ENCODE data around the gene OR6C75. TPM values are rescaled to one million over a fixed set of nuclear protein-coding genes. Genes with fewer than 3 reads are reported as not detected.
"Not testable (repeated sequence)": the region's sequence is repeated elsewhere in the genome, so short reads cannot be mapped to it uniquely, and the experiment has no call there.

Gene OR6C75
- total RNA-seq: not detected

- DNase-seq (ENCODE audit: extremely low spot score): no peak
- 90% methylated on average over 4 of the region's 4 CpGs for WGBS
- TF ChIP-seq CTCF (IDR thresholded peaks at IDR 0.05) (no peak), EP300 (IDR thresholded peaks at IDR 0.05) (no peak), POLR2A (IDR thresholded peaks at IDR 0.05; ENCODE audit: low read depth) (no peak), POLR2AphosphoS5 (IDR thresholded peaks at IDR 0.05) (no peak)
- Histone ChIP-seq H3K4me3 (no peak within 1 kb of the TSS), H3K36me3 (no peaks in the 10 kb centered on the region), H3K27ac (replicated peaks in 1 of 4) (no peak within 1 kb of the TSS), H3K4me1 (no peaks in the 10 kb centered on the region), H3K9me3 (no peaks in the 10 kb centered on the region), H3K27me3 (no peaks in the 10 kb centered on the region)
- intact Hi-C loops (cut with DNase I): no loop called here
Measured at GRCh38 chr12:55362675-55363074, at the start of gene OR6C75. Gene OR6C75, plus strand, starts transcription at chr12:55362975. Its CDS starts 2,136 bp downstream, at chr12:55365111.

GRCh38 chr12:55314043-55314442, 48.7 kb upstream of the OR6C75 start, which contains the start of gene OR6C1:
Gene OR6C1, plus strand, starts transcription at chr12:55314343. Its CDS starts 6,257 bp downstream, at chr12:55320600.
- no peak for TF ChIP-seq EP300 (IDR thresholded peaks at IDR 0.05)
- WGBS: 84% methylated on average over 2 of the region's 2 CpGs
- Histone ChIP-seq H3K27me3 (no peaks in the 10 kb centered on the region), H3K4me3 (no peak within 1 kb of the TSS), H3K27ac (replicated peaks in 1 of 4) (no peak within 1 kb of the TSS), H3K9me3 (no peaks in the 10 kb centered on the region), H3K36me3 (no peaks in the 10 kb centered on the region), H3K4me1 (no peaks in the 10 kb centered on the region)
- intact Hi-C loops (cut with DNase I): no loop called here
- no peak for DNase-seq (ENCODE audit: extremely low spot score)

DNA sequence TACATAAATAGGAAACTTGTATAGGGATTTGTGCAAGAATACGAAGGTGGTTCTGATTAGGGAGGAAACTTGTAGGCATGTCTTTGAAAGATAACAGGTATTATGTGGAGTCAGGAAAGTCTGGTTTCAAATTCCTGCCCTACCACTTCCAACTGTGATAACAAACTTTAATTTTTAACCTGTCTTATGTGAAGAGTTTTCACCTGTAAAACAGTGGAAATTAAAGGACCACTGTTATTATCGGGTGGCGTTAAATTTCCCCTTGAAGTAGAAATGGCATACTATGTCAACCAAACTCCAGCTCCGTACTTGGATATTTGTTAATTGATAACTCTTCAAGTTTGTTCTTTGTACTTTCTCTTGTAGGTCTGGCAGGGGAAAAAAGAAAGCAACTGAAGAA, 42.6 kb upstream of the OR6C75 start:
- intact Hi-C loops (cut with DNase I): no loop called here

GRCh38 chr12:55325801-55326200, 37.0 kb upstream of the OR6C75 start:
- H3K27ac ChIP-seq (replicated peaks in 1 of 4); H3K9me3 ChIP-seq; intact Hi-C loops (cut with DNase I); H3K4me1 ChIP-seq; H3K36me3 ChIP-seq; H3K27me3 ChIP-seq; H3K4me3 ChIP-seq; DNase-seq (ENCODE audit: extremely low spot score): not testable (repeated sequence)
- WGBS: 89% methylated on average over 6 of the region's 6 CpGs

More for the DNA sequence above, 42.6 kb upstream of the OR6C75 start:
- Histone ChIP-seq H3K9me3 (no peaks in the 10 kb centered on the region), H3K27me3 (no peaks in the 10 kb centered on the region), H3K4me3 (no peak overlapping the region), H3K36me3 (no peaks in the 10 kb centered on the region), H3K27ac (replicated peaks in 1 of 4) (no peak overlapping the region), H3K4me1 (no peaks in the 10 kb centered on the region)
- TF ChIP-seq POLR2AphosphoS5 (IDR thresholded peaks at IDR 0.05) (no peak), POLR2A (IDR thresholded peaks at IDR 0.05; ENCODE audit: low read depth) (no peak), CTCF (IDR thresholded peaks at IDR 0.05) (no peak), EP300 (IDR thresholded peaks at IDR 0.05) (no peak)
- DNase-seq (ENCODE audit: extremely low spot score): no peak
- WGBS: 69% methylated on average over 4 of the region's 4 CpGs

- WGBS: 89% methylated on average over 1 of the region's 1 CpG
- TF ChIP-seq POLR2AphosphoS5 (IDR thresholded peaks at IDR 0.05) (no peak), CTCF (IDR thresholded peaks at IDR 0.05) (no peak), POLR2A (IDR thresholded peaks at IDR 0.05; ENCODE audit: low read depth) (no peak), EP300 (IDR thresholded peaks at IDR 0.05) (no peak)
- Histone ChIP-seq H3K36me3 (no peaks in the 10 kb centered on the region), H3K9me3 (no peaks in the 10 kb centered on the region), H3K27ac (replicated peaks in 1 of 4) (no peak within 1 kb of the TSS), H3K27me3 (no peaks in the 10 kb centered on the region), H3K4me3 (no peak within 1 kb of the TSS), H3K4me1 (no peaks in the 10 kb centered on the region)
- no peak for DNase-seq (ENCODE audit: extremely low spot score)
- intact Hi-C loops (cut with DNase I): no loop called here
Measured at GRCh38 chr12:55330446-55330845, 32.3 kb upstream of the OR6C75 start, which contains the start of gene OR6C3. Gene OR6C3, plus strand, starts transcription at chr12:55330746. Its CDS starts 955 bp downstream, at chr12:55331701.

GRCh38 chr12:55336002-55336401, 26.8 kb upstream of the OR6C75 start:
- H3K27ac ChIP-seq (replicated peaks in 1 of 4): no peak overlapping the region
- H3K4me3 ChIP-seq: no peak overlapping the region
- H3K4me1 ChIP-seq: no peaks in the 10 kb centered on the region
- H3K9me3 ChIP-seq: no peaks in the 10 kb centered on the region
- no peak for DNase-seq (ENCODE audit: extremely low spot score)
- no peak for TF ChIP-seq EP300 (IDR thresholded peaks at IDR 0.05)
- TF ChIP-seq CTCF (IDR thresholded peaks at IDR 0.05): no peak
- TF ChIP-seq POLR2A (IDR thresholded peaks at IDR 0.05; ENCODE audit: low read depth): no peak
- no peak for TF ChIP-seq POLR2AphosphoS5 (IDR thresholded peaks at IDR 0.05)
- H3K36me3 ChIP-seq: no peaks in the 10 kb centered on the region
- intact Hi-C loops (cut with DNase I): no loop called here
- 82% methylated on average over 10 of the region's 10 CpGs for WGBS
- no peaks in the 10 kb centered on the region for H3K27me3 ChIP-seq

GRCh38 chr12:55355338-55355737, 7.4 kb upstream of the OR6C75 start:
- DNase-seq (ENCODE audit: extremely low spot score); H3K4me1 ChIP-seq; H3K4me3 ChIP-seq; H3K36me3 ChIP-seq; intact Hi-C loops (cut with DNase I); H3K27ac ChIP-seq (replicated peaks in 1 of 4); H3K27me3 ChIP-seq; H3K9me3 ChIP-seq: not testable (repeated sequence)
- 66% methylated on average over 4 of the region's 4 CpGs for WGBS

Measured in esophagus muscularis mucosa (tissue), 4 donors.